Type B pancreatic cell (in vitro differentiated cells): Measurements from ENCODE around the gene INSR. TPM values are rescaled to one million over a fixed set of nuclear protein-coding genes. Genes with fewer than 3 reads are reported as not detected.

ENCODE experiments used
- DNase-seq: peaks from one replicate; pipeline ENCODE4 v3.0.0; 2021; ENCODE audit warnings: mixed read lengths; ENCODE audit not compliant: unreplicated experiment; ENCODE audit errors: extremely low spot score
- H3K27ac Mint-ChIP-seq: 2 replicates; pipeline ENCODE4 v1.8.0; 2021; ENCODE audit warnings: mild to moderate bottlenecking, mixed read lengths
- H3K27me3 Mint-ChIP-seq: 2 replicates; pipeline ENCODE4 v1.8.0; 2021; ENCODE audit warnings: mixed read lengths
- H3K36me3 Mint-ChIP-seq: 2 replicates; pipeline ENCODE4 v1.8.0; 2021; ENCODE audit warnings: mixed read lengths
- H3K4me1 Mint-ChIP-seq: one replicate; pipeline ENCODE4 v1.8.0; 2021; ENCODE audit warnings: mixed read lengths; ENCODE audit not compliant: unreplicated experiment
- H3K4me3 Mint-ChIP-seq: 2 replicates; pipeline ENCODE4 v1.8.0; 2021; ENCODE audit warnings: mild to moderate bottlenecking, mixed read lengths
- H3K9me3 Mint-ChIP-seq: 2 replicates; pipeline ENCODE4 v1.8.0; 2021; ENCODE audit warnings: mixed read lengths
- total RNA-seq: library from RNA; stranded (reverse); gene quantifications from 2 replicates; pipeline ENCODE4 v1.2.1, GENCODE V29; 2021; ENCODE audit warnings: low replicate concordance
- TF ChIP-seq, protein P1 (sequence below): fragments of 200-600 bp; sonication (generic); conservative IDR thresholded peaks from 2 replicates; pipeline ENCODE4 v1.5.0; 2021; ENCODE audit warnings: antibody characterized with exemption, mild to moderate bottlenecking

The INSR gene
- total RNA-seq, 1 donor from 2014 or later, result 33.7 TPM

DNA sequence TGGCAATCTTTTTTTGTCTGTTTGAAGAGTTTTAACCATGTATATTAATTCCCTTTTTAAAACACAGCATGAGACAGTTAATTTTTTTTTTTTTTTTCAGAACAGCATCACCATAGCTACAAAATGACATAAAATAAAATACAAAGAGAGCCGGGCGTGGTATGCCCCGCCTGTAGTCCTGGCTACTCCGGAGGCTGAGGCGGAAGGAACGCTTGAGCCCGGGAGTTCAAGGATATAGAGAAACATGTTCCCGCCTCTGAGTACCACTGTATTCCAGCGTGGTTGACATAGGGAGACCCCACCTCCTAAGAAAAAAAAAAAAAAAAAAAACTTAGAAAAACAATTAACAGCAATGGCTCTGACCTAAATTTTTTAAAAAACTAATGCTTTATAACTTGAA, 10.0 kb upstream of the INSR start:
- Mint-ChIP-seq H3K4me3 (no peak overlapping the region), H3K27ac (no peak overlapping the region), H3K36me3 (no peaks in the 10 kb centered on the region), H3K4me1 (no peaks in the 10 kb centered on the region), H3K27me3 (no peaks in the 10 kb centered on the region), H3K9me3 (no peaks in the 10 kb centered on the region)
- TF ChIP-seq, protein P1, sequence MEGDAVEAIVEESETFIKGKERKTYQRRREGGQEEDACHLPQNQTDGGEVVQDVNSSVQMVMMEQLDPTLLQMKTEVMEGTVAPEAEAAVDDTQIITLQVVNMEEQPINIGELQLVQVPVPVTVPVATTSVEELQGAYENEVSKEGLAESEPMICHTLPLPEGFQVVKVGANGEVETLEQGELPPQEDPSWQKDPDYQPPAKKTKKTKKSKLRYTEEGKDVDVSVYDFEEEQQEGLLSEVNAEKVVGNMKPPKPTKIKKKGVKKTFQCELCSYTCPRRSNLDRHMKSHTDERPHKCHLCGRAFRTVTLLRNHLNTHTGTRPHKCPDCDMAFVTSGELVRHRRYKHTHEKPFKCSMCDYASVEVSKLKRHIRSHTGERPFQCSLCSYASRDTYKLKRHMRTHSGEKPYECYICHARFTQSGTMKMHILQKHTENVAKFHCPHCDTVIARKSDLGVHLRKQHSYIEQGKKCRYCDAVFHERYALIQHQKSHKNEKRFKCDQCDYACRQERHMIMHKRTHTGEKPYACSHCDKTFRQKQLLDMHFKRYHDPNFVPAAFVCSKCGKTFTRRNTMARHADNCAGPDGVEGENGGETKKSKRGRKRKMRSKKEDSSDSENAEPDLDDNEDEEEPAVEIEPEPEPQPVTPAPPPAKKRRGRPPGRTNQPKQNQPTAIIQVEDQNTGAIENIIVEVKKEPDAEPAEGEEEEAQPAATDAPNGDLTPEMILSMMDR, result no peak
- DNase-seq, result no peak

DNA sequence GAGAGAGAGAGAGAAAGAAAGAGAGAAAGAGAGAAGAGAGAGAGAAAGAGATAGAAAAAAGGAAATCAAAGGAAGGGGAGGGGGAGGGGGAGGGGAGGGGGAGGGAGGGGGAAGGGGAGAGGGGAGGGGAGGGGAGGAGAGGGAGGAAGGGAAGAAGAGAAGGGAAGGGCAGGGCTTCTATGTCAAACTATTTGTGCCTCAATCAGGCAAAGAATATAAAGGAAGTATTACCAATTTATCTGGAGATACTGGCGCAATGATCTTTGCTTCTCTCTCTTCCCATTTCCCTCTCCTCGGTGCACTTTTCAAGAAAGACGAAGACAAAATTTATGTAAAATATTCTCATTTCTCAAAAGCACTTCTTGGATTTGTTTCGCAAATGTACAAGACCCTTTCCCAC, 9.3 kb upstream of the INSR start:
- no peaks in the 10 kb centered on the region for H3K9me3 Mint-ChIP-seq

DNA sequence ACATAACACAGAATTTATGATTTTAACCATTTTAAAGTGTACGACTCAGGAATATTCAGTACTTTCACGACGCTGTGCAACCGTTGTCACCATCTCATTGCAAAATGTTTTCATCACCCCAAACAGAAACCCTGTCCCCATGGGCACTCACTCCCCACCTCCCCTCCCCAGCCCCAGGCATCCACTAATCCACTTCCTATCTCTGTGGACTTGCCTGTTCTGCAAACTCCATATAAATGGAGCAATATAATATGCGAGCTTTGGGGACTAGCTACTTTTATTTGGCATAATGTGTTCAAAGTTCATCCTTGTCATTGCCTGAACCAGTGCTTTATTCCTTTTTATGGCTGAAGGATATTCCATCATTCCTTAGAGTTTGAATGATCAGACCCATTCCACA, 7.3 kb upstream of the INSR start:
- peaks cover 4% of the 10 kb centered on the region for H3K4me1 Mint-ChIP-seq
- H3K36me3 Mint-ChIP-seq, result no peaks in the 10 kb centered on the region

More for the DNA sequence above, 9.3 kb upstream of the INSR start:
- H3K27me3 Mint-ChIP-seq, result no peaks in the 10 kb centered on the region
- H3K4me1 Mint-ChIP-seq, result no peaks in the 10 kb centered on the region
- H3K4me3 Mint-ChIP-seq, result no peak overlapping the region
- no peak for DNase-seq
- no peaks in the 10 kb centered on the region for H3K36me3 Mint-ChIP-seq
- TF ChIP-seq, protein P1, result no peak
- H3K27ac Mint-ChIP-seq, result no peak overlapping the region

DNA sequence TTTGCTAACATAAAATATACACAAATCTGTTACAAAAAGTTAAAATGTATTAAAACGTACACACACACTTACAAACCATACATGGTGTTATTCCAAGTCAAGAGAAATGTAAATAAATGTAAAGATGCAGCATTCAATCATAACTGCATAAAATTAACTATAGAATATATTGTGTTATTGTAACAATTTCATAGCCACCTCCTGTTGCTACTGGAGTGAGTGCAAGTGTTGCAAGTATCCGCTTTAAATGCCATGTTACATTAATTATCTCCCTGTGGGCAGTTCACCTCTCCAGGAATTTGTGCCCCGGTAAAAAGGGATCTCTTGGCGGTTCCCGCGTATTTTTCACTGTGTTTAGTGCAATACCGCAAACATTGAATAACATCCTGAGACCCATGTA, 3.5 kb upstream of the INSR start:
- Mint-ChIP-seq H3K4me1 (peaks cover 8% of the 10 kb centered on the region), H3K4me3 (peak overlapping the region; percentile 67), H3K27ac (peak overlapping the region; percentile 80), H3K36me3 (no peaks in the 10 kb centered on the region), H3K9me3 (no peaks in the 10 kb centered on the region), H3K27me3 (peaks cover 6% of the 10 kb centered on the region)
- TF ChIP-seq, protein P1, result no peak
- DNase-seq, result no peak

More for the DNA sequence above, 7.3 kb upstream of the INSR start:
- H3K27ac Mint-ChIP-seq, result no peak overlapping the region
- TF ChIP-seq, protein P1, result no peak
- peaks cover 6% of the 10 kb centered on the region for H3K27me3 Mint-ChIP-seq
- H3K9me3 Mint-ChIP-seq, result no peaks in the 10 kb centered on the region
- DNase-seq, result no peak
- H3K4me3 Mint-ChIP-seq, result no peak overlapping the region

DNA sequence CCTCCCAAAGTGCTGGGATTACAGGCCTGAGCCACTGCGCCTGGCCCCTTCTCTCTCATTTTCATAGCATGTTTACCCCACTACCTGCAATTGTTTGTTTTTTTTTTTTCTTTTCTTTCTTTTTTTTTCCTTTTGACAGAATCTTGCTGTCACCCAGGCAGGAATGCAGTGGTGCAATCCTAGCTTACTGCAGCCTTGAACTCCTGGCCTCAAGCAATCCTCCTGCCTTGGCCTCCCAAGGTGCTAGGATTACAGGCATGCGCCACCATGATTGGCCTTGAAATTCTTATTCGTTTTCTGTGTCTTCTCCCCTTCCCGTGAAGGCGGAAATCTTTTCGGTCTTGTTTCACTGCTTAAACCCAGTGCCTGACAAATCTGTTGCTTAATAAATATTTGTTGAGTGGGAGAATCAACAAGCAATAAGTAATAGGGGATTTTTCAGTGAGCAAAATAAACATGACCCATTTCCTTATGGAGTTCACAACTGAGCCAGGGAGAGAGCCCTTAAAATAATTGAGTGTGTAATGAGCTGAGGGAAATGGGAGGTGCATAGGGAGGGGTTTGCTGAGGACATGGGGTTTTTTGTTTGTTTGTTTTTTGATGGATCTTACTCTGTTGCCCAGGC, 1.8 kb upstream of the INSR start:
- DNase-seq, result no peak
- TF ChIP-seq, protein P1, result no peak
- peaks cover 6% of the 10 kb centered on the region for H3K27me3 Mint-ChIP-seq
- H3K36me3 Mint-ChIP-seq, result no peaks in the 10 kb centered on the region
- H3K4me1 Mint-ChIP-seq, result peaks cover 12% of the 10 kb centered on the region
- H3K27ac Mint-ChIP-seq, result no peak overlapping the region
- no peaks in the 10 kb centered on the region for H3K9me3 Mint-ChIP-seq
- peak overlapping the region; percentile 54 for H3K4me3 Mint-ChIP-seq
